Sigmoid colon (tissue), 3 donors: ENCODE measurements around the gene EGFLAM.

Source experiments
- POLR2A ChIP-seq, 2 donors: fragments of 450-650 bp; IDR thresholded peaks; one replicate each; pipeline ENCODE4 v1.6.1; 2016; ENCODE audit warnings: antibody characterized with exemption in 2 of 2, mild to moderate bottlenecking in 2 of 2, moderate library complexity in 2 of 2
- TF ChIP-seq, protein P1 (sequence below), 4 experiments: fragments of 450-650 bp in 3 of 4; fragments of 200-600 bp in 1 of 4; IDR thresholded peaks; one replicate each; pipeline ENCODE4 v1.5.1; 2016 to 2019; ENCODE audit warnings: antibody characterized with exemption in 4 of 4, mild to moderate bottlenecking in 3 of 4, moderate library complexity in 2 of 4

DNA sequence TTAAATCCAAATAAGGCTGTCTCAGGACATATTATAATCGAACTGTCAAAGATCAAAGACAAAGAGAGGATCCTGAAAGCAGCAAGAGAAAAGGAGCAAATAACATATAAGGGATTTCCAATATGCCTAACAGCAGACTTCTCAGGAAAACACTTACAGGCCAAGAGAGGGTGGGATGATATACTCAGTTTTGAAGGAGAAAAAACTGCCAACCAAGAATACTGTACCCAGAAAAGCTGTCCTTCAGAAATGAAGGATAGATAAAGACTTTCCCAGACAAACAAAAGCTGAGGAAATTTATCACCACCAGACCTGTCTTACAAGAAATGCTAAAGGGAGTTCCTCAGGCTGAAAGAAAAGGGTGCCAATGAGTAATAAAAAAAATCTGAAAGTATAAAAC, 16.0 kb downstream of the EGFLAM start:
- TF ChIP-seq, protein P1, sequence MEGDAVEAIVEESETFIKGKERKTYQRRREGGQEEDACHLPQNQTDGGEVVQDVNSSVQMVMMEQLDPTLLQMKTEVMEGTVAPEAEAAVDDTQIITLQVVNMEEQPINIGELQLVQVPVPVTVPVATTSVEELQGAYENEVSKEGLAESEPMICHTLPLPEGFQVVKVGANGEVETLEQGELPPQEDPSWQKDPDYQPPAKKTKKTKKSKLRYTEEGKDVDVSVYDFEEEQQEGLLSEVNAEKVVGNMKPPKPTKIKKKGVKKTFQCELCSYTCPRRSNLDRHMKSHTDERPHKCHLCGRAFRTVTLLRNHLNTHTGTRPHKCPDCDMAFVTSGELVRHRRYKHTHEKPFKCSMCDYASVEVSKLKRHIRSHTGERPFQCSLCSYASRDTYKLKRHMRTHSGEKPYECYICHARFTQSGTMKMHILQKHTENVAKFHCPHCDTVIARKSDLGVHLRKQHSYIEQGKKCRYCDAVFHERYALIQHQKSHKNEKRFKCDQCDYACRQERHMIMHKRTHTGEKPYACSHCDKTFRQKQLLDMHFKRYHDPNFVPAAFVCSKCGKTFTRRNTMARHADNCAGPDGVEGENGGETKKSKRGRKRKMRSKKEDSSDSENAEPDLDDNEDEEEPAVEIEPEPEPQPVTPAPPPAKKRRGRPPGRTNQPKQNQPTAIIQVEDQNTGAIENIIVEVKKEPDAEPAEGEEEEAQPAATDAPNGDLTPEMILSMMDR (IDR thresholded peaks at IDR 0.05), result no peak
- TF ChIP-seq POLR2A (IDR thresholded peaks at IDR 0.05), result no peak
